ENCODE data around the gene ZBTB16. TPM values are rescaled to one million over a fixed set of nuclear protein-coding genes. Genes with fewer than 3 reads are reported as not detected.

Gene ZBTB16
- total and polyA plus RNA-seq, 2 donors (not counting 3 experiments of a cell fraction or from before 2014, with no cell fraction given): 9.8 to 20.3 TPM

GRCh38 chr11:114145166-114145775, 85.8 kb downstream of the ZBTB16 start:
- Histone ChIP-seq H3K27ac (ENCODE audit: insufficient read depth, low read depth, low read length) (no peak overlapping the region), H3K4me2 (ENCODE audit: insufficient read depth, low read length) (no peak overlapping the region), H3K9ac (replicated peaks; ENCODE audit: extremely low read depth, insufficient read depth, low read length) (no peak overlapping the region), H3K79me2 (ENCODE audit: control insufficient read depth, insufficient read depth, low read length) (no peaks in the 10 kb centered on the region), H3K36me3 (ENCODE audit: control insufficient read depth in 2 of 2, extremely low read depth in 1 of 2, insufficient read depth in 2 of 2, low read length in 2 of 2) (no peaks in the 10 kb centered on the region), H3K9me1 (replicated peaks; ENCODE audit: control insufficient read depth, extremely low read depth, insufficient read depth, low read length) (no peaks in the 10 kb centered on the region), H3K4me3 (replicated peaks in 1 of 3; ENCODE audit: insufficient read depth in 1 of 3, low read depth in 1 of 3, low read length in 3 of 3) (no peak overlapping the region), H3K4me1 (ENCODE audit: control insufficient read depth, extremely low read depth, insufficient read depth, low read length) (peaks cover 21% of the 10 kb centered on the region), H3K27me3 (ENCODE audit: control insufficient read depth in 2 of 2, insufficient read depth in 2 of 2, low read length in 2 of 2) (no peaks in the 10 kb centered on the region), H2AFZ (ENCODE audit: low read depth, low read length) (no peak overlapping the region), H4K20me1 (replicated peaks; ENCODE audit: control insufficient read depth, extremely low read depth, insufficient read depth, low read length) (no peaks in the 10 kb centered on the region), H3K9me3 (replicated peaks; ENCODE audit: control insufficient read depth, insufficient read depth, low read length) (no peaks in the 10 kb centered on the region)
- no peak for TF ChIP-seq EZH2 (IDR thresholded peaks at IDR 0.05; ENCODE audit: borderline replicate concordance, low read depth, low read length, severe bottlenecking)
- TF ChIP-seq CTCF (IDR thresholded peaks at IDR 0.05; ENCODE audit: extremely low read depth in 1 of 2, insufficient read depth in 1 of 2, low read depth in 1 of 2, low read length in 2 of 2): no peak
- TF ChIP-seq GATA2 (IDR thresholded peaks at IDR 0.05; ENCODE audit: insufficient read depth, insufficient read length, low read depth, low read length): no peak
- no peak for TF ChIP-seq POLR2A (IDR thresholded peaks at IDR 0.05; ENCODE audit: low read depth, low read length)
- TF ChIP-seq MAX (IDR thresholded peaks at IDR 0.05; ENCODE audit: insufficient read depth, insufficient read length): no peak
- TF ChIP-seq MYC (IDR thresholded peaks at IDR 0.05; ENCODE audit: low read depth, low read length): no peak
- no peak for TF ChIP-seq JUN (IDR thresholded peaks at IDR 0.05; ENCODE audit: borderline replicate concordance, insufficient read depth, insufficient read length, low read depth)
- TF ChIP-seq FOS (IDR thresholded peaks at IDR 0.05; ENCODE audit: borderline replicate concordance, insufficient read depth, low read length): no peak
- TF ChIP-seq POLR2AphosphoS5 (IDR thresholded peaks at IDR 0.05; ENCODE audit: insufficient read depth, low read depth, low read length): no peak
- intact Hi-C loops (cut with micrococcal nuclease): no loop called here
- no peak for FAIRE-seq
- DNase-seq (ENCODE audit: low read depth, low spot score): no peak
- ChIA-PET CTCF (interaction anchor here (0.8 to 1.9 kb wide), 4 partner anchors 13 to 116 kb away, joined by 3 to 6 read pairs (median 4); no protein-coding TSS in a partner anchor), POLR2A (no interaction called here)
- no TSS peak for BruUV-seq (replicated peaks)
- dilution Hi-C loops (cut with MboI; ENCODE audit: extremely low pct_ligation_motif_present, low sequenced_read_pairs): no loop called here

Measured in endothelial cell of umbilical vein (primary cell).